GM23338 (cell line): ENCODE data around the gene DDB1. TPM values are rescaled to one million over a fixed set of nuclear protein-coding genes. Genes with fewer than 3 reads are reported as not detected.

Source experiments
- ATAC-seq: fragments of 200-7000 bp; cut with Tn5 transposase; 3 replicates; pipeline ENCODE4 v1.9.1; 2020
- DNase-seq: peaks from one replicate; pipeline ENCODE4 v3.0.0-alpha.2; 2015; ENCODE audit warnings: low spot score
- H2AFZ ChIP-seq: fragments of 200-600 bp; sonication (generic); 2 replicates; pipeline ENCODE4 v1.8.0; 2016; ENCODE audit warnings: antibody characterized with exemption, mild to moderate bottlenecking, moderate library complexity
- H3F3A ChIP-seq: fragments of 200-600 bp; sonication (generic); replicated peaks from 2 replicates; pipeline ENCODE4 v1.8.0; 2017; ENCODE audit warnings: antibody characterized with exemption, mixed run types, low read depth
- H3K27ac ChIP-seq: fragments of 200-600 bp; sonication (generic); 2 replicates; pipeline ENCODE4 v1.6.1; 2016; ENCODE audit warnings: low read depth
- H3K27me3 ChIP-seq: fragments of 200-600 bp; sonication (generic); 2 replicates; pipeline ENCODE4 v1.8.0; 2016; ENCODE audit warnings: mild to moderate bottlenecking, mixed run types, moderate library complexity; ENCODE audit not compliant: insufficient read depth
- H3K36me3 ChIP-seq: fragments of 200-600 bp; sonication (generic); 2 replicates; pipeline ENCODE4 v1.8.0; 2016; ENCODE audit warnings: mild to moderate bottlenecking; ENCODE audit not compliant: insufficient read depth
- H3K4me1 ChIP-seq: fragments of 200-600 bp; sonication (generic); 2 replicates; pipeline ENCODE4 v1.8.0; 2016; ENCODE audit warnings: mild to moderate bottlenecking, moderate library complexity; ENCODE audit not compliant: insufficient read depth
- H3K4me2 ChIP-seq: fragments of 200-600 bp; sonication (generic); 2 replicates; pipeline ENCODE4 v1.7.1; 2017; ENCODE audit warnings: mixed run types
- H3K4me3 ChIP-seq: fragments of 200-600 bp; sonication (generic); 2 replicates; pipeline ENCODE4 v1.6.1; 2016; ENCODE audit warnings: mixed run types
- H3K79me2 ChIP-seq: fragments of 200-600 bp; sonication (generic); replicated peaks from 2 replicates; pipeline ENCODE4 v1.8.0; 2017; ENCODE audit warnings: mild to moderate bottlenecking; ENCODE audit not compliant: insufficient read depth
- H3K9me2 ChIP-seq: fragments of 200-600 bp; sonication (generic); 2 replicates; pipeline ENCODE4 v1.8.0; 2017; ENCODE audit not compliant: insufficient read depth
- H4K20me1 ChIP-seq: fragments of 200-600 bp; sonication (generic); replicated peaks from 2 replicates; pipeline ENCODE4 v1.8.0; 2017; ENCODE audit warnings: mild to moderate bottlenecking; ENCODE audit not compliant: insufficient read depth
- H3K27ac Mint-ChIP-seq: 2 replicates; pipeline ENCODE4 v1.8.0; 2020; ENCODE audit warnings: inconsistent platforms, mild to moderate bottlenecking, moderate library complexity, mixed read lengths
- H3K27me3 Mint-ChIP-seq: 3 replicates; pipeline ENCODE4 v1.8.0; 2022; ENCODE audit warnings: low read depth, mild to moderate bottlenecking, moderate library complexity, mixed read lengths, inconsistent platforms; ENCODE audit not compliant: insufficient read depth, poor library complexity
- H3K36me3 Mint-ChIP-seq: 3 replicates; pipeline ENCODE4 v1.8.0; 2021; ENCODE audit warnings: low read depth, mild to moderate bottlenecking, inconsistent platforms, moderate library complexity, mixed read lengths
- H3K4me1 Mint-ChIP-seq: 3 replicates; pipeline ENCODE4 v1.8.0; 2020; ENCODE audit warnings: mild to moderate bottlenecking, inconsistent platforms, mixed read lengths
- H3K4me3 Mint-ChIP-seq: 3 replicates; pipeline ENCODE4 v1.8.0; 2021; ENCODE audit warnings: moderate library complexity, mild to moderate bottlenecking, inconsistent platforms, mixed read lengths
- H3K9me3 Mint-ChIP-seq: 3 replicates; pipeline ENCODE4 v1.8.0; 2020; ENCODE audit warnings: moderate library complexity, mild to moderate bottlenecking, inconsistent platforms, mixed read lengths
- CREB1 ChIP-seq: fragments of 250-450 bp; sonication (Bioruptor Pico); IDR thresholded peaks from 2 replicates; pipeline ENCODE4 v1.5.0; 2020; ENCODE audit warnings: low read depth, mild to moderate bottlenecking, moderate library complexity
- ETS1 ChIP-seq: IDR thresholded peaks from 2 replicates; pipeline ENCODE4 v1.6.1; 2016; ENCODE audit warnings: antibody characterized with exemption
- EZH2 ChIP-seq: fragments of 200-600 bp; sonication (generic); IDR thresholded peaks from one replicate; pipeline ENCODE4 v1.8.0; 2017; ENCODE audit warnings: antibody characterized with exemption, mild to moderate bottlenecking, low read depth; ENCODE audit not compliant: unreplicated experiment
- EZH2phosphoT487 ChIP-seq: fragments of 200-600 bp; sonication (generic); IDR thresholded peaks from one replicate; pipeline ENCODE4 v1.8.1; 2018; ENCODE audit warnings: antibody characterized with exemption; ENCODE audit not compliant: unreplicated experiment
- JUNB ChIP-seq: IDR thresholded peaks from one replicate; pipeline ENCODE4 v1.6.1; 2016; ENCODE audit warnings: antibody characterized with exemption; ENCODE audit not compliant: unreplicated experiment
- NANOG ChIP-seq: IDR thresholded peaks from 2 replicates; pipeline ENCODE4 v1.6.1; 2016; ENCODE audit warnings: antibody characterized with exemption, borderline replicate concordance
- POLR2AphosphoS5 ChIP-seq: IDR thresholded peaks from 2 replicates; pipeline ENCODE4 v1.6.1; 2016; ENCODE audit warnings: antibody characterized with exemption, low read depth
- REST ChIP-seq: IDR thresholded peaks from one replicate; pipeline ENCODE4 v1.6.1; 2018; ENCODE audit warnings: antibody characterized with exemption; ENCODE audit not compliant: unreplicated experiment
- STAT1 ChIP-seq: IDR thresholded peaks from one replicate; pipeline ENCODE4 v1.6.1; 2016; ENCODE audit warnings: antibody characterized with exemption; ENCODE audit not compliant: unreplicated experiment
- ZNF114 ChIP-seq: fragments of 250-450 bp; sonication (Bioruptor Pico); IDR thresholded peaks from 2 replicates; pipeline ENCODE4 v1.5.0; 2020; ENCODE audit warnings: mild to moderate bottlenecking, moderate library complexity
- ZNF331 ChIP-seq: fragments of 250-450 bp; sonication (Bioruptor Pico); IDR thresholded peaks from 2 replicates; pipeline ENCODE4 v1.5.0; 2020; ENCODE audit warnings: low read depth, mild to moderate bottlenecking, moderate library complexity
- polyA plus RNA-seq: library from polyadenylated mRNA; unstranded; fragments of >200 nt; fragmentation: Nextera tagmentation; extraction: Ambion mirVana; gene quantifications from 2 replicates; pipeline ENCODE4 v1.2.1, GENCODE V29; 2016
- total RNA-seq: library from RNA; depleted of rRNA; stranded (reverse); fragments of >200 nt; shearing (Covaris generic); gene quantifications from 2 replicates; pipeline ENCODE4 v1.2.3, GENCODE V29; 2014
- TF ChIP-seq, protein P1 (sequence below), 2 experiments: fragments of 200-600 bp in 1 of 2; sonication (generic) in 1 of 2; conservative IDR thresholded peaks; 2 replicates each; pipeline versions ENCODE4 v1.5.1 to v1.6.1; 2016 to 2017; ENCODE audit warnings: antibody characterized with exemption in 2 of 2, low read depth in 2 of 2, mild to moderate bottlenecking in 2 of 2, moderate library complexity in 1 of 2
- TF ChIP-seq, protein P2 (sequence below): fragments of 250-450 bp; sonication (Bioruptor Pico); IDR thresholded peaks from 2 replicates; pipeline ENCODE4 v1.5.0; 2020; ENCODE audit warnings: mild to moderate bottlenecking, moderate library complexity

Gene DDB1
- total and polyA plus RNA-seq, 2 experiments from 2014 or later: 102 to 282 TPM

- H3K4me2 ChIP-seq: no peak overlapping the region
- ATAC-seq: no peak
Measured at GRCh38 chr11:61378713-61379313, 45.9 kb upstream of the DDB1 start.

More at GRCh38 chr11:61378713-61379313, 45.9 kb upstream of the DDB1 start:
- Mint-ChIP-seq H3K27ac (no peak overlapping the region), H3K4me1 (no peaks in the 10 kb centered on the region), H3K27me3 (peaks cover 4% of the 10 kb centered on the region), H3K9me3 (peaks cover 15% of the 10 kb centered on the region), H3K4me3 (no peak overlapping the region), H3K36me3 (peaks cover 36% of the 10 kb centered on the region)
- Histone ChIP-seq H3K27ac (no peak overlapping the region), H3K36me3 (peaks cover 16% of the 10 kb centered on the region; the same call in 1 of the 2 replicates), H4K20me1 (no peaks in the 10 kb centered on the region), H3K9me2 (0 out of 2 replicates have a peak, but pooled peaks cover 3% of the 10 kb centered on the region), H3K4me3 (no peak overlapping the region), H3F3A (no peaks in the 10 kb centered on the region), H3K4me1 (no peaks in the 10 kb centered on the region), H2AFZ (no peak overlapping the region), H3K79me2 (no peaks in the 10 kb centered on the region), H3K27me3 (no peaks in the 10 kb centered on the region)
- no peak for TF ChIP-seq ETS1
- TF ChIP-seq ZNF331 (CRISPR knock-in tag): no peak
- TF ChIP-seq STAT1: no peak
- TF ChIP-seq, protein P1, sequence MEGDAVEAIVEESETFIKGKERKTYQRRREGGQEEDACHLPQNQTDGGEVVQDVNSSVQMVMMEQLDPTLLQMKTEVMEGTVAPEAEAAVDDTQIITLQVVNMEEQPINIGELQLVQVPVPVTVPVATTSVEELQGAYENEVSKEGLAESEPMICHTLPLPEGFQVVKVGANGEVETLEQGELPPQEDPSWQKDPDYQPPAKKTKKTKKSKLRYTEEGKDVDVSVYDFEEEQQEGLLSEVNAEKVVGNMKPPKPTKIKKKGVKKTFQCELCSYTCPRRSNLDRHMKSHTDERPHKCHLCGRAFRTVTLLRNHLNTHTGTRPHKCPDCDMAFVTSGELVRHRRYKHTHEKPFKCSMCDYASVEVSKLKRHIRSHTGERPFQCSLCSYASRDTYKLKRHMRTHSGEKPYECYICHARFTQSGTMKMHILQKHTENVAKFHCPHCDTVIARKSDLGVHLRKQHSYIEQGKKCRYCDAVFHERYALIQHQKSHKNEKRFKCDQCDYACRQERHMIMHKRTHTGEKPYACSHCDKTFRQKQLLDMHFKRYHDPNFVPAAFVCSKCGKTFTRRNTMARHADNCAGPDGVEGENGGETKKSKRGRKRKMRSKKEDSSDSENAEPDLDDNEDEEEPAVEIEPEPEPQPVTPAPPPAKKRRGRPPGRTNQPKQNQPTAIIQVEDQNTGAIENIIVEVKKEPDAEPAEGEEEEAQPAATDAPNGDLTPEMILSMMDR (conservative IDR thresholded peaks at IDR 0.05; ENCODE audit: low read depth in 2 of 2): no peak
- no peak for TF ChIP-seq ZNF114 (CRISPR knock-in tag)
- no peak for TF ChIP-seq EZH2
- TF ChIP-seq EZH2phosphoT487: no peak
- TF ChIP-seq, protein P2, sequence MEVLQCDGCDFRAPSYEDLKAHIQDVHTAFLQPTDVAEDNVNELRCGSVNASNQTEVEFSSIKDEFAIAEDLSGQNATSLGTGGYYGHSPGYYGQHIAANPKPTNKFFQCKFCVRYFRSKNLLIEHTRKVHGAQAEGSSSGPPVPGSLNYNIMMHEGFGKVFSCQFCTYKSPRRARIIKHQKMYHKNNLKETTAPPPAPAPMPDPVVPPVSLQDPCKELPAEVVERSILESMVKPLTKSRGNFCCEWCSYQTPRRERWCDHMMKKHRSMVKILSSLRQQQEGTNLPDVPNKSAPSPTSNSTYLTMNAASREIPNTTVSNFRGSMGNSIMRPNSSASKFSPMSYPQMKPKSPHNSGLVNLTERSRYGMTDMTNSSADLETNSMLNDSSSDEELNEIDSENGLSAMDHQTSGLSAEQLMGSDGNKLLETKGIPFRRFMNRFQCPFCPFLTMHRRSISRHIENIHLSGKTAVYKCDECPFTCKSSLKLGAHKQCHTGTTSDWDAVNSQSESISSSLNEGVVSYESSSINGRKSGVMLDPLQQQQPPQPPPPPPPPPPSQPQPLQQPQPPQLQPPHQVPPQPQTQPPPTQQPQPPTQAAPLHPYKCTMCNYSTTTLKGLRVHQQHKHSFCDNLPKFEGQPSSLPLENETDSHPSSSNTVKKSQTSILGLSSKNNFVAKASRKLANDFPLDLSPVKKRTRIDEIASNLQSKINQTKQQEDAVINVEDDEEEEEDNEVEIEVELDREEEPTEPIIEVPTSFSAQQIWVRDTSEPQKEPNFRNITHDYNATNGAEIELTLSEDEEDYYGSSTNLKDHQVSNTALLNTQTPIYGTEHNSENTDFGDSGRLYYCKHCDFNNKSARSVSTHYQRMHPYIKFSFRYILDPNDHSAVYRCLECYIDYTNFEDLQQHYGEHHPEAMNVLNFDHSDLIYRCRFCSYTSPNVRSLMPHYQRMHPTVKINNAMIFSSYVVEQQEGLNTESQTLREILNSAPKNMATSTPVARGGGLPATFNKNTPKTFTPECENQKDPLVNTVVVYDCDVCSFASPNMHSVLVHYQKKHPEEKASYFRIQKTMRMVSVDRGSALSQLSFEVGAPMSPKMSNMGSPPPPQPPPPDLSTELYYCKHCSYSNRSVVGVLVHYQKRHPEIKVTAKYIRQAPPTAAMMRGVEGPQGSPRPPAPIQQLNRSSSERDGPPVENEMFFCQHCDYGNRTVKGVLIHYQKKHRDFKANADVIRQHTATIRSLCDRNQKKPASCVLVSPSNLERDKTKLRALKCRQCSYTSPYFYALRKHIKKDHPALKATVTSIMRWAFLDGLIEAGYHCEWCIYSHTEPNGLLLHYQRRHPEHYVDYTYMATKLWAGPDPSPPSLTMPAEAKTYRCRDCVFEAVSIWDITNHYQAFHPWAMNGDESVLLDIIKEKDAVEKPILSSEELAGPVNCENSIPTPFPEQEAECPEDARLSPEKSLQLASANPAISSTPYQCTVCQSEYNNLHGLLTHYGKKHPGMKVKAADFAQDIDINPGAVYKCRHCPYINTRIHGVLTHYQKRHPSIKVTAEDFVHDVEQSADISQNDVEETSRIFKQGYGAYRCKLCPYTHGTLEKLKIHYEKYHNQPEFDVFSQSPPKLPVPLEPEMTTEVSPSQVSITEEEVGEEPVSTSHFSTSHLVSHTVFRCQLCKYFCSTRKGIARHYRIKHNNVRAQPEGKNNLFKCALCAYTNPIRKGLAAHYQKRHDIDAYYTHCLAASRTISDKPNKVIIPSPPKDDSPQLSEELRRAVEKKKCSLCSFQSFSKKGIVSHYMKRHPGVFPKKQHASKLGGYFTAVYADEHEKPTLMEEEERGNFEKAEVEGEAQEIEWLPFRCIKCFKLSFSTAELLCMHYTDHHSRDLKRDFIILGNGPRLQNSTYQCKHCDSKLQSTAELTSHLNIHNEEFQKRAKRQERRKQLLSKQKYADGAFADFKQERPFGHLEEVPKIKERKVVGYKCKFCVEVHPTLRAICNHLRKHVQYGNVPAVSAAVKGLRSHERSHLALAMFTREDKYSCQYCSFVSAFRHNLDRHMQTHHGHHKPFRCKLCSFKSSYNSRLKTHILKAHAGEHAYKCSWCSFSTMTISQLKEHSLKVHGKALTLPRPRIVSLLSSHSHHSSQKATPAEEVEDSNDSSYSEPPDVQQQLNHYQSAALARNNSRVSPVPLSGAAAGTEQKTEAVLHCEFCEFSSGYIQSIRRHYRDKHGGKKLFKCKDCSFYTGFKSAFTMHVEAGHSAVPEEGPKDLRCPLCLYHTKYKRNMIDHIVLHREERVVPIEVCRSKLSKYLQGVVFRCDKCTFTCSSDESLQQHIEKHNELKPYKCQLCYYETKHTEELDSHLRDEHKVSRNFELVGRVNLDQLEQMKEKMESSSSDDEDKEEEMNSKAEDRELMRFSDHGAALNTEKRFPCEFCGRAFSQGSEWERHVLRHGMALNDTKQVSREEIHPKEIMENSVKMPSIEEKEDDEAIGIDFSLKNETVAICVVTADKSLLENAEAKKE (CRISPR knock-in tag): no peak
- no peak for TF ChIP-seq JUNB
- TF ChIP-seq POLR2AphosphoS5: no peak
- TF ChIP-seq REST: no peak
- TF ChIP-seq NANOG: no peak
- no peak for TF ChIP-seq CREB1
- no peak for DNase-seq
